ENCODE data around the gene BICRAL.
A peak's percentile ranks its signal among the peaks of the same experiment; 100 is the strongest.
"Not testable (repeated sequence)": the region's sequence is repeated elsewhere in the genome, so short reads cannot be mapped to it uniquely, and the experiment has no call there.

BICRAL gene

GRCh38 chr6:42890311-42891198 lies 108.7 kb downstream of the BICRAL start:
- H2AFZ ChIP-seq (ENCODE audit: low read length): peak overlapping the region; percentile 91
- H3K79me1 ChIP-seq (ENCODE audit: low read depth, low read length): no peaks in the 10 kb centered on the region
- peak overlapping the region; percentile 99 for H3K9ac ChIP-seq (ENCODE audit: low read depth, low read length, poor library complexity)
- peak overlapping the region; percentile 33 for H2BK5ac ChIP-seq (ENCODE audit: low read length)
- H3K14ac ChIP-seq (ENCODE audit: low read length): peak overlapping the region; percentile 72
- H3K4me1 ChIP-seq (ENCODE audit: control insufficient read depth in 2 of 2, insufficient read depth in 1 of 2, low read depth in 1 of 2, low read length in 2 of 2): peaks cover 6% of the 10 kb centered on the region in 2 donors
- no peak overlapping the region for H3K4ac ChIP-seq (ENCODE audit: low read length)
- peak; percentile 92 for DNase-seq (ENCODE audit: low spot score)
- no peaks in the 10 kb centered on the region for H3K9me3 ChIP-seq (replicated peaks in 1 of 2; ENCODE audit: control insufficient read depth in 2 of 2, insufficient read depth in 1 of 2, low read depth in 1 of 2, low read length in 2 of 2)
- peaks cover 7 to 18% of the 10 kb centered on the region in 2 donors for H3K36me3 ChIP-seq (replicated peaks in 1 of 2; ENCODE audit: control insufficient read depth in 2 of 2, insufficient read depth in 2 of 2, low read length in 2 of 2)
- peak overlapping the region; percentile 99 for H3K27ac ChIP-seq (replicated peaks; ENCODE audit: low read length)
- no peaks in the 10 kb centered on the region for H3K27me3 ChIP-seq (ENCODE audit: control insufficient read depth in 3 of 3, insufficient read depth in 3 of 3, low read depth in 1 of 3, low read length in 3 of 3)
- peak overlapping the region; percentile 98 for H3K23ac ChIP-seq (ENCODE audit: low read depth, low read length, poor library complexity)
- peak overlapping the region; percentile 82 for H3K4me2 ChIP-seq (ENCODE audit: insufficient read depth, low read length, poor library complexity, severe bottlenecking)
- no peak overlapping the region for H2BK12ac ChIP-seq (ENCODE audit: low read length)
- H3K4me3 ChIP-seq (ENCODE audit: low read length in 2 of 2): peak overlapping the region; percentile 76 to 99
- peak overlapping the region; percentile 15 for H2AK5ac ChIP-seq (ENCODE audit: low read depth, low read length)
- H4K91ac ChIP-seq (ENCODE audit: low read depth, low read length, poor library complexity): peak overlapping the region; percentile 93
- peak overlapping the region; percentile 97 for H4K8ac ChIP-seq (ENCODE audit: low read depth, low read length)
- H2BK120ac ChIP-seq (ENCODE audit: low read depth, low read length): peak overlapping the region; percentile 89
- no peak overlapping the region for H2BK15ac ChIP-seq (ENCODE audit: low read length)
- no CpG with 5 or more reads among the region's 63 CpGs for WGBS, 2 donors (ENCODE audit: extremely low coverage in 2 of 2, insufficient read length in 2 of 2, insufficient replicate concordance in 1 of 2)
- H3K18ac ChIP-seq (ENCODE audit: low read length): peak overlapping the region; percentile 100

GRCh38 chr6:42891199-42891722 lies 109.4 kb downstream of the BICRAL start:
- Histone ChIP-seq H2AK5ac (ENCODE audit: low read depth, low read length) (peak overlapping the region; percentile 47), H3K9me3 (replicated peaks in 1 of 2; ENCODE audit: control insufficient read depth in 2 of 2, insufficient read depth in 1 of 2, low read depth in 1 of 2, low read length in 2 of 2) (no peaks in the 10 kb centered on the region), H3K27ac (replicated peaks; ENCODE audit: low read length) (peak overlapping the region; percentile 99), H2AFZ (ENCODE audit: low read length) (peak overlapping the region; percentile 91), H3K9ac (ENCODE audit: low read depth, low read length, poor library complexity) (no peak overlapping the region), H3K18ac (ENCODE audit: low read length) (peak overlapping the region; percentile 91), H3K36me3 (replicated peaks in 1 of 2; ENCODE audit: control insufficient read depth in 2 of 2, insufficient read depth in 2 of 2, low read length in 2 of 2) (peaks cover 3 to 12% of the 10 kb centered on the region in 2 donors), H2BK15ac (ENCODE audit: low read length) (no peak overlapping the region), H2BK5ac (ENCODE audit: low read length) (no peak overlapping the region), H2BK120ac (ENCODE audit: low read depth, low read length) (no peak overlapping the region), H4K8ac (ENCODE audit: low read depth, low read length) (no peak overlapping the region), H2BK12ac (ENCODE audit: low read length) (no peak overlapping the region), H4K91ac (ENCODE audit: low read depth, low read length, poor library complexity) (peak overlapping the region; percentile 93), H3K79me1 (ENCODE audit: low read depth, low read length) (no peaks in the 10 kb centered on the region), H3K4ac (ENCODE audit: low read length) (no peak overlapping the region), H3K23ac (ENCODE audit: low read depth, low read length, poor library complexity) (peak overlapping the region; percentile 98), H3K14ac (ENCODE audit: low read length) (no peak overlapping the region), H3K4me1 (ENCODE audit: control insufficient read depth in 2 of 2, insufficient read depth in 1 of 2, low read depth in 1 of 2, low read length in 2 of 2) (peaks cover 6% of the 10 kb centered on the region in 2 donors), H3K4me2 (ENCODE audit: insufficient read depth, low read length, poor library complexity, severe bottlenecking) (peak overlapping the region; percentile 82), H3K4me3 (ENCODE audit: low read length in 2 of 2) (peak overlapping the region; percentile 76 to 99), H3K27me3 (ENCODE audit: control insufficient read depth in 3 of 3, insufficient read depth in 3 of 3, low read depth in 1 of 3, low read length in 3 of 3) (no peaks in the 10 kb centered on the region)
- no CpG with 5 or more reads among the region's 17 CpGs for WGBS, 2 donors (ENCODE audit: extremely low coverage in 2 of 2, insufficient read length in 2 of 2, insufficient replicate concordance in 1 of 2)
- DNase-seq (ENCODE audit: low spot score): no peak

- H3K9ac ChIP-seq (ENCODE audit: low read depth, low read length, poor library complexity): not testable (repeated sequence)
- no CpG with 5 or more reads among the region's 19 CpGs for WGBS, 2 donors (ENCODE audit: extremely low coverage in 2 of 2, insufficient read length in 2 of 2, insufficient replicate concordance in 1 of 2)
Observed at GRCh38 chr6:42894041-42894828, 112.4 kb downstream of the BICRAL start.

More at GRCh38 chr6:42894041-42894828, 112.4 kb downstream of the BICRAL start:
- H2BK15ac ChIP-seq (ENCODE audit: low read length); H3K23ac ChIP-seq (ENCODE audit: low read depth, low read length, poor library complexity); H3K27ac ChIP-seq (replicated peaks; ENCODE audit: low read length); H2AK5ac ChIP-seq (ENCODE audit: low read depth, low read length); H3K9me3 ChIP-seq (replicated peaks in 1 of 2; ENCODE audit: control insufficient read depth in 2 of 2, insufficient read depth in 1 of 2, low read depth in 1 of 2, low read length in 2 of 2); H3K79me1 ChIP-seq (ENCODE audit: low read depth, low read length); H3K4ac ChIP-seq (ENCODE audit: low read length); H3K4me1 ChIP-seq (ENCODE audit: control insufficient read depth in 2 of 2, insufficient read depth in 1 of 2, low read depth in 1 of 2, low read length in 2 of 2); H3K27me3 ChIP-seq (ENCODE audit: control insufficient read depth in 3 of 3, insufficient read depth in 3 of 3, low read depth in 1 of 3, low read length in 3 of 3); H3K4me2 ChIP-seq (ENCODE audit: insufficient read depth, low read length, poor library complexity, severe bottlenecking); H2BK5ac ChIP-seq (ENCODE audit: low read length); H2BK12ac ChIP-seq (ENCODE audit: low read length); H4K8ac ChIP-seq (ENCODE audit: low read depth, low read length); H4K91ac ChIP-seq (ENCODE audit: low read depth, low read length, poor library complexity); DNase-seq (ENCODE audit: low spot score); H3K18ac ChIP-seq (ENCODE audit: low read length); H3K14ac ChIP-seq (ENCODE audit: low read length); H2BK120ac ChIP-seq (ENCODE audit: low read depth, low read length); H3K36me3 ChIP-seq (replicated peaks in 1 of 2; ENCODE audit: control insufficient read depth in 2 of 2, insufficient read depth in 2 of 2, low read length in 2 of 2); H3K4me3 ChIP-seq (ENCODE audit: low read length in 2 of 2): not testable (repeated sequence)
- peak overlapping the region; percentile 74 for H2AFZ ChIP-seq (ENCODE audit: low read length)

All from neuronal stem cell (in vitro differentiated cells).